GM18517 (cell line): ENCODE data around the gene THRB.

Source experiments
- ATAC-seq: cut with Tn5 transposase; IDR thresholded peaks from one replicate; pipeline ENCODE4 v1.9.1; 2021; ENCODE audit warnings: mild to moderate bottlenecking, moderate library complexity; ENCODE audit not compliant: unreplicated experiment

Gene THRB

GRCh38 chr3:24494618-24495325 is at the start of gene THRB:
TSS of gene THRB (minus strand) at chr3:24494850.
- no peak for ATAC-seq

GRCh38 chr3:24541935-24542334 is 47.3 kb upstream of the THRB start:
- no peak for ATAC-seq

- no peak for ATAC-seq
Observed at GRCh38 chr3:24540821-24541220, 46.2 kb upstream of the THRB start.

- ATAC-seq, result no peak
Observed at GRCh38 chr3:24539699-24540098, 45.0 kb upstream of the THRB start.

GRCh38 chr3:24538891-24539290 is 44.2 kb upstream of the THRB start:
- ATAC-seq, result no peak

- ATAC-seq, result no peak
Observed at GRCh38 chr3:24533561-24534193, 39.0 kb upstream of the THRB start.

- no peak for ATAC-seq
Observed at GRCh38 chr3:24530471-24530870, 35.8 kb upstream of the THRB start.

- no peak for ATAC-seq
Observed at GRCh38 chr3:24529210-24529609, 34.6 kb upstream of the THRB start.

GRCh38 chr3:24526640-24527212 is 32.1 kb upstream of the THRB start:
- no peak for ATAC-seq

GRCh38 chr3:24525557-24525956 is 30.9 kb upstream of the THRB start:
- no peak for ATAC-seq

- no peak for ATAC-seq
Observed at GRCh38 chr3:24525022-24525421, 30.4 kb upstream of the THRB start.

- ATAC-seq, result no peak
Observed at GRCh38 chr3:24523988-24524727, 29.5 kb upstream of the THRB start.

- no peak for ATAC-seq
Observed at GRCh38 chr3:24523215-24523614, 28.6 kb upstream of the THRB start.

GRCh38 chr3:24522146-24522579 is 27.5 kb upstream of the THRB start:
- ATAC-seq, result no peak

- no peak for ATAC-seq
Observed at GRCh38 chr3:24521420-24522145, 26.9 kb upstream of the THRB start.

GRCh38 chr3:24520976-24521419 is 26.3 kb upstream of the THRB start:
- ATAC-seq, result no peak

GRCh38 chr3:24520101-24520495 is 25.4 kb upstream of the THRB start:
- no peak for ATAC-seq

- peak; percentile 66 for ATAC-seq
Observed at GRCh38 chr3:24519368-24520100, 24.9 kb upstream of the THRB start.

- no peak for ATAC-seq
Observed at GRCh38 chr3:24518990-24519367, 24.3 kb upstream of the THRB start.

GRCh38 chr3:24514119-24514518 is 19.5 kb upstream of the THRB start:
- ATAC-seq, result no peak
